HG03378 (cell line): Measurements from ENCODE around the gene C3orf22.

Source experiments
- ATAC-seq: cut with Tn5 transposase; IDR thresholded peaks from one replicate; pipeline ENCODE4 v1.9.1; 2021; ENCODE audit warnings: mild to moderate bottlenecking, moderate library complexity; ENCODE audit not compliant: unreplicated experiment

C3orf22 gene

DNA sequence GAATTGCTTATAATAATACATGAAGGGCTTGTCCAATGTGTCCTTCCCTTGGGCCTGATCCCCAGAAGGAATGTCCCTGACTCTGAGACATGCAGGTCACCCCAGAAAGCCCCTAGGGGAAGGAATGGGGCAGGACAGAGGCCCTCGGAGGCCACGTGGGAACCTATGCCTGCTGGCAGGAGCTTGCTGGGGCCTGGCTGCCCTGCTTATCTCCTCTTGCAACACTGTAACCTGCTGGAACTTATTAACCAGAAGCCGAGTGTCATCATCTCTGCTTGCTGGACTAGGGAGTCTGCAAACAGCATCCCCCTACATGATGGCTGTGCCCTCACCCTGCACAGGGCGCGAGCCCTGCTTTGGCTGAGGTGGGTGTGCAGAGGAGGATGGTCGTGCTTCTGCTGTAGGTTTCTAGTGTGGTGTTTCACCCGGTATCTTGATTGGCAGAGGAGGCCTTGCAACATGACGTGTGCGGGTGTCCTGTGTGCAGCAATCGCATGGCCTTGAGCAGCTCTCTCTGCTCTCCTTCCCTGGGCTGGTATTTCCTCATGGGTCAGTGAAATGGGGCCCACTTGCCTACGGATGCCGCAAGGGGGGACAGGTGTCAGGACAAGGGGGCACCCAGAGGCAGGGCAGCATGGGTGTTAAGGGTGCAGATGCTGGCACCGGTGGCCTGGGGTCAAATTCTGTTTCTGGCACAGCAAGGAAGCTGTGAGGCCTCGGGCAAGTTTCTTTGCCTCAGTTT lies 29.8 kb downstream of the C3orf22 start:
- no peak for ATAC-seq

GRCh38 chr3:126528419-126528799 lies 30.3 kb downstream of the C3orf22 start:
- ATAC-seq: no peak

- no peak for ATAC-seq
Measured at GRCh38 chr3:126527455-126528211, 31.1 kb downstream of the C3orf22 start.

GRCh38 chr3:126527006-126527405 lies 31.7 kb downstream of the C3orf22 start:
- ATAC-seq: no peak

DNA sequence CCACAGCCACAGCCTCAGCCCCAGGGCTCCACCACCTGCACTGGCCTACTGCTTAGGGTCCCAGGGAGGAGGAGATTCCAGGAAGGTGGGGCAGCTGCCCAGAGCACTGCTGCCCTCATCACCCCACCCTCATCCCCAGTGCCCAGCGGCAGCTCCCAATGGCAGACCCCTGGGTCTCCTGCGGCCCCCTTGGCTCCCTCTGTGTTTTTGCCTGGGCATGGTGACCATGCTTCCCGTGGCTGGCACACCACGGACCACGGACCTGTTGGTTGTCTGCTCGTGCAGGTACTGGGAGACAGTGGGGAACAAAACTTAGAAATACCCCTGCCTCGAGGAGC lies 32.1 kb downstream of the C3orf22 start:
- ATAC-seq: no peak

DNA sequence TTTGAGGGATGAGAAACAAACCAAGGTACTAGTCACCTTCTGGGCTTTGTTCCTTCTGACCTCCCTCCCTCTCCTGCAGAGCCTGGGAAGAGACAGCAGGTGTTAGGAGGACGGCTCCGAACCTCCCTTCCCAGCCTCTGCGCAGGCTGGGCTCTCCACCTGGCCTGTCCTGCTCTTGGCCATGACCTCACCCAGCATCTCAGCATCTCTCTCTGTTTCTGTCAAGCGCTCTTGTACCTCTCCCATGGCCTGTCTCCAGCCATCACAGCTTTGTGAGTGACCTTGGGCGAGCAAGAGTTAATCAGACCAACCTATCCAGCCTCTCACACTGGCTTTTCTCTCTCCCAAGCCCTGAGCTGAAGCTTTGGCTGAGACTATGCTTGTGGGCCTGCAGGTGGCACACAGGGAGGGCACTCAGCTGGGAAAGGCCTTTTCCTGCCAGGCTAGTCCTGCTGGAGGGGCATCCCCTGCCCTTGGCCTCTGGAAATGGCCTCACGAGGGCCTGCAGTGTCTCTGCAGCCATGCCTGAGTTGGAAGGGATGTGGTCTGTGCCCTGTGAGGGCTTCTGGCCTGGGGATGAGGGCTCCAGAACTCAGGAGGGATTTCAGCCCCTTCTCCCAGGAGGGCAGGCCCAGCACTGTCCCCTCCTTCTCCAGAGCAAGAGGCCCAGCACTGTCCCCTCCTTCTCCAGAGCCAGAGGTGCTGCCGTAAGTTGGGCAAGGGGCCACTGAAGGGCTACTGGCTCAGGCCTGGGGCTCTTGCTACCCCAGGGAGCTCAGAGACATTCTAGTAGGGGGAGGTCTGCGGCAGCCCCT lies 32.7 kb downstream of the C3orf22 start:
- ATAC-seq: no peak

DNA sequence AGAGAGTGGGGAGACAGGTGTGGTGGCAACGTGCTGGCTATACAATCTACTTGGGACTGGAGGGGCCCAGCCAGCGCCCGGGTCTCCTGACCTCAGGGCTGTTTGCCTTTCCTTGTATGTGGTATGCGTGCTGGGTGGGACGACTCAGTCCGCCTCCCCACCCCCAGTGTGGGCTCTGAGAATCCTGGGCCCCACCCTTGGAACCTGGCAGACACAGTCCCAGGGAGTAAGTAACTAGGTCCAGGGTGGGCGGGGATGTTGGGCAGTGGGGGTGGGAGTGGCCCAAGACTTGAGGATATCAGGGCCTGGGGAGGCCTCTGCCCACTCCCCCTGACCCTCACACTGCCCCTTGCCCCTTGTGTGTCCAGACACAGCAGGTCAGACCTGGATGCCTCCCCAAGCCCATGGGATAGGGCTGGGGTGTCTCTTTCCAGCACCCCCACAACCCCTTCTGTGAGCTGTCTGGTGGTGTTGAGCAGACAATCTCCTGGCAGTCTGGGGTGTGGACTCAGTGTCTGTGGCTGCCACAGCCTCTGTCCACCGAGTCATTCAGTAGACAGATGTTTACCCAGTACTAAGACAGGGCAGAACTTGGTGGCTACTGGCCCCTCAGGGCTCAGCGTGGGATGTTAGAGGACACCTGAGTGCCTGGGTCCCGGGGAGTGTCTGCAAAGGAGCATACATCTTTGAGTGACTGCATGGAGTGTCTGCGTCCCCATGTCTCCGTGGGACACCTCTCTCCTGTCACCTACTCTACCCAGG lies 33.5 kb downstream of the C3orf22 start:
- ATAC-seq: no peak

GRCh38 chr3:126524429-126524988 lies 34.2 kb downstream of the C3orf22 start:
- no peak for ATAC-seq

GRCh38 chr3:126523745-126524428 lies 34.8 kb downstream of the C3orf22 start, which contains the start of gene CHST13:
TSS of gene CHST13 (plus strand) at chr3:126524155. CDS start at chr3:126524333, 178 bp downstream.
- no peak for ATAC-seq

DNA sequence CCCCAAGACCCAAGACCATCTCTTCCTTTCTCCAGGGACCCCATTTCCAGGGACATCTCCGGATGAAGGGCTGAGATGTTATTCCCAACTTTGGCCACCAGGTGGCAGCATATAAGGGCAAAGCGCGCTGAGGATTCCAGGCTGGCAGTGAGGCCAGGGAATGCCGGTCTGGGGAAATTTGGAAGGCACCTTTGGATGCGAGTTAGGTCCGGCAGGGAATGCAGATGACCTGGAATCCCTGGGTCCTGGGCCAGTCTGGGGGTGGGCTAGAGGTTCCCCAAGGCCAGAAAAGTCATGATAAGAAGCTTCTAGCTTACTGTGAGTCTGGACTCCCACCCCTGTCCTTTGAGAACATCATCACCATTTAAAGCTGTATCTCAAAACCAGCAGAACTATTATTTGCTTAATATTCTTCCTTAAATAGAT lies 36.4 kb downstream of the C3orf22 start:
- no peak for ATAC-seq

- no peak for ATAC-seq
Measured at GRCh38 chr3:126521122-126521891, 37.4 kb downstream of the C3orf22 start.

GRCh38 chr3:126519506-126520455 lies 39.0 kb downstream of the C3orf22 start:
- ATAC-seq: no peak

DNA sequence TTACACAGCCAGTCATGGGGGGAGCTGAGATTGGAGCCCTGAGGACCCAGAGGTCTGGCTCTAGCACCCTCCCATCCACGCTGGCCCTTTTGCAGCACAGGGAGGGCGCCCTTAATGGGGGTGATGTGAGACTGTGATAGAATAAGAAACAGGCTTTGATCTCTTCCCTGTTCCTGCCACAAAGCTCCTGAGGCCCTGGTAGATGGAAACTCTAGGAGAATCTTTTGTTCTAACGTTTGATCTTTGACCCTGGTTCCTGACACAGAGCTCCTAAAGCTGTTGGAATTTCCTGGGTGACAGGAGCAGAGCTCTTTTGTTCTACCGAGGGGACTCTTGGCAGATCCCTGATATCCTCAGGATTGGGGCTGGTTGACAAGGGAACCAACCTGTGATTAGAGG lies 40.0 kb downstream of the C3orf22 start:
- no peak for ATAC-seq

- no peak for ATAC-seq
Measured at GRCh38 chr3:126517986-126518778, 40.5 kb downstream of the C3orf22 start.

GRCh38 chr3:126517291-126517951 lies 41.3 kb downstream of the C3orf22 start, which contains the start of gene UROC1:
TSS of gene UROC1 (minus strand) at chr3:126517773. CDS start at chr3:126517719, 54 bp downstream.
- no peak for ATAC-seq

- ATAC-seq: no peak
Measured at GRCh38 chr3:126516936-126517290, 41.8 kb downstream of the C3orf22 start.
